NCI-H2196 treated with DMSO at 0.1 percent for 48 hours (cell line): ENCODE results near the gene OR13A1.
"Not testable (repeated sequence)": the region's sequence is repeated elsewhere in the genome, so short reads cannot be mapped to it uniquely, and the experiment has no call there.

ENCODE experiments used
- DNase-seq: peaks from one replicate; lab custom pipeline; 2025; ENCODE audit not compliant: unreplicated experiment; lab: John Stamatoyannopoulos, UW

The OR13A1 gene

DNA sequence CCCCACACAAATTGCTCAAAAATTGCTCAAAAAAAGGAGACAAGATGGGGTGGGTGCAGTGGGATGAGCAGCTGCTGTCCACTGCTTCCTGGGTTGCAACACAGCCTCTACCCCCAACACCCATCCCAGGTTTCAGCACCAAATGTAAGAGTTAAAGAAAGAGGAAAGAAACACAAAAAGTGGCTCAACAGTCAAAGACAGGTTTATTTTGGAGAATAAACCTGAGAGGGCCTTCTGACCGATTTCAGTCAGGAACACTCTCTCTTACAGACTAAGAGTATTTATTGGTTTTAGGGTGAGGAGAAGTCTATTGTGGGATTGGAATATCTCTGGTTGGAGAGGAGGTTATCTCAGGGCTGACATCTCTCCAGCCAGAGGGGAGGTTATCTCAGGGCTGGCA is 28.4 kb downstream of the OR13A1 start:
- no peak for DNase-seq

DNA sequence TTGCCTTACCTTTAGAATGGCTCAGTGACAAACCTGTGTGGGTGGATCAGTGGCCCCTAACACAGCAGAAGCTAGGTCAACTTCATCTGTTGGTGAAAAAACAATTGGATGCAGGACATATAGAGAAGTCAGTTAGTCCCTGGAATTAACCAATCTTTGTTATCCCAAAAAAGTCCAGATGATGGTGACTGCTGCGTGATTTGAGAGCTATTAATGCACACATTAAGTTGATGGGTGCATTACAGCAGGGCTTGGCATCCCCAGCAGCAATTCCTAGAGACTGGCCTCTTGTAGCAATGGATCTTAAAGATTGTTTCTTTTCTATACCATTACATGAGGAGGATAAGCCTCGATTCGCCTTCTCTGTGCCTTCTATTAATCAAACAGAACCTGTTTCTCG is 33.3 kb downstream of the OR13A1 start:
- no peak for DNase-seq

DNA sequence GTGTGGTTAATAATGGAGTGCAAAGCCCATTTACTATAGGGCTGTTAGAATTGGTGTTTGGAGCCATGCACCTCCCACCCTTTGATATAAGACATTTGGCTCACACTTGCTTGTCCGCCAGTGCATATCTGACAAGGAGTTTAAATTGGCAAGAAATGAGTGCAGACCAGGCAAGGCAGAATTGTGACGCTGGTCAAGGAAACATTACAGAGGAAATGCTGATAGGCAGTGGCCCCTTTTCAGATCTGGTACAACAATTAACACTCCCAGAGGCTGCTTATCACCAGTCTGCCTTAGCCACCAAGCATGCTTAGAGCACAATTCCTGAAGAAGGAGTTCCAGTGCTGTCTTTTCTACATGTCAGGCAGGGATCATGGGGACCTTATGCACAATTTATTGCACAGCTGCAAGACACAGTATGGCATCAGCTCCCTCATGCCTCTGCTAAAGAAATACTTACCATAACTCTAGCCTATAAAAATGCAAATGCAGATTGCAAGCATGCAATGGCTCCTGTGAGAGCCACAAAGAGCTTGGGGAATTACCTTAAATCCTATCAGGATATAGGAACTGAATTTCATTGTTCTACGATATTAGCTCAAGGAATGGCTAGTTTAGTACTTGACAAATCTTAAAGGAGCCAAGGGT is 35.2 kb downstream of the OR13A1 start:
- no peak for DNase-seq

DNA sequence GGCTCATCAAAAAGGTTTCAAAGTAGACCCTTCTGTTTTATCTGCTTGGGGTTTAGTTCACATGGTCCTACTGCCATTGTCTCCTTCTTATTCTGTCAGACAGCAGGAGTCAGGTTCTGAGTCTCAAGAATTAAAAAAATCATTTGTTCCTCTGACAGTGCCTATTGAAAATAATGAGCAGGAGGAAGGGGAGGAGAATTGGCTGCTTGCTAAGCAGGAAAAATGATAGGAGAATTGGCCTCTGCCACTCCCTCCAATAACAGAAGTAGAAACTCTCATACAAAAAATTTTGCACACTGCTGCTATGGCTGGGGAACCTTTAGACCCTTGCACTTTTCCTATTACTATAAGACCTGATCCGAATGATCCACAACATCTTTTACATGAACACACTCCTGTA is 35.7 kb downstream of the OR13A1 start:
- DNase-seq = no peak

DNA sequence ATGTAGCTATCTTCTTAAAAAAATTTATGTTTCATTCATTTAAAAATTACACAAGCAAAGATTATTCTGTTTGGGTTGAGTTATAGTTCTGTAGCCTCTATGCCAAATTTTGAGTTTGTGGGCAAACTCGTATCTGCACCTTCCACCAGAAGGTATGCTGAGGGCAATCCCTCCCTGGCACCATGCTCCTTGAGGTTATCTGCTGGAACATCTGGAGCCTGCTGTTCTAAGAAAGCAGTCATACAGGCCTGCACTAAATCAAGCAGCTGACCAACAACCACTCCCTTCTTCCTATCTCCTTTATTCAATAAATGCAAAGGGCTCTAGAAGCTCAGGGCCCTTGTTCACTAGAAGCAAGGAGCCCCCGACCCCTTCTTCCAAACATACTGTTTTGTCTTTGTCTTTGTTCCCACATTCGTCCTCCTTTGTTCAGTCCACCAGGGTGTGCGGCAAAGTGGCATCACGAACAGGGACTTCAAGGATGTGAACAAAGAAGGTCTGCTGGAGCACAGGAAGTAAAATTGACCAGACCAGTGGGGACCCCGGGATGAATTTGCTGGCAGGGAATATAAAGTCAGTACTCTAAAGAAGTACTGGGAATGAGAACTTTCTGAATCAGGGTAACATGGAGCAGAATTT is 36.4 kb downstream of the OR13A1 start:
- DNase-seq = no peak

DNA sequence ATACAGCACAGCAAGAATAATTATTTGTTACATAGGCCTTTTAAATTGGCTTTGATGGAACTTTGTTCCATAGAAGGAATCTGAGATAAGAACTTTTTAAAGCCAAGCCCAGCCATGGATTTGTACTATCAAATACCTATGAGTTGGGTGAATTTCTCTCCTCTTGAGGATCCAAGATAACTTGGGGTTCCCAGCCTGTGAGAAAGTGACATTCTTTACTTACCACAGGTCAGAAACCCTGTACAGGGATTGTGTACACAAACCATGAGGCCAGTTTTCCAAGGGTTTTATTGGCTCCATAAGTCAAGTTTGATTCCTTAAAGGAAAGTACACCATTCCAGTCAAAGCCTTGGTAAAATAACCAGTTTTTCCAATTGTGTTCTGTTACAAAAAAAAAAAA is 39.3 kb downstream of the OR13A1 start:
- DNase-seq = not testable (repeated sequence)

DNA sequence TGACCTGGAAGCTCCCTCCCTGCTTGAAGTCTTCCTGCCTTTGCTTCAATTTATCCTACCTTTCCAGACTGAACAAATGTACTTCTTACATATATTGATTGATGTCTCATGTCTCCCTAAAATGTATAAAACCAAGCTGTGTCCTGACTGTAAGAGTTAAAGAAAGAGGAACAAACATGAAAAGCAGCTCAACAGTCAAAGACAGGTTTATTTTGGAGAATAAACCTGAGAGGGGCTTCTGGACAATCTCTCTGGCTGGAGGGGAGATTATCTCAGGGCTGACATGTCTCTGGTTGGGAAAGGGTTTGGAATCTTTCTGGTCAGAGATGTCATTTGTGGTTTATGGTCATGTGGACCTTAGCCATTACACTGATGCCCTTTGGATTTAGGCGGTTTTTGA is 41.0 kb downstream of the OR13A1 start:
- no peak for DNase-seq

DNA sequence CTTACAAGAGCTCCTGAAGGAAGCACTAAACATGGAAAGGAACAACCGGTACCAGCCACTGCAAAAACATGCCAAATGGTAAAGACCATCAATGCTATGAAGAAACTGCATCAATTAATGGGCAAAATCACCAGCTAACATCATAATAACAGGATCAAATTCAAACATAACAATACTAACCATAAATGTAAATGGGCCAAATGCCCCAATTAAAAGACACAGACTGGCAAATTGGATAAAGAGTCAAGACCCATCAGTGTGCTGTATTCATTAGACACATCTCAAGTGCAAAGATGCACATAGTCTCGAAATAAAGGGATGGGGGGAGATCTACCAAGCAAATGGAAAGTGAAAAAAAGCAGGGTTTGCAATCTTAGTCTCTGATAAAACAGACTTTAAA is 47.6 kb downstream of the OR13A1 start:
- DNase-seq = not testable (repeated sequence)

DNA sequence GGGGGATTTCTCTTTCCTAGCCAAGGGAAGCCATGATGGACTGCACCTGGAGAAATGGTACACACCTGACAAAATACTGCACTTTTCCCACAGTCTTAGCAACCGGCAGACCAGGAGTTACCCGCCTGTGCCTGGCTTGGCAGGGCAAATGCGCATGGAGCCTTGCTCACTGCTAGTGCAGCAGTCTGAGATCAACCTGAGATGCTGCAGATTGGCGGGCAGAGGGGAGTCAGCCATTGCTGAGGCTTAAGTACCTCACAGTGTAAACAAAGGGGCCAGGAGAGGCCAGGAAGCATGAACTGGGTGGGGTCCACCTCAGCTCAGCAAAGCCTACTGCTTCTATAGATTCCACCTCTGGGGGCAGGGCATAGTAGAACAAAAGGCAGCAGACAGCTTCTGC is 49.4 kb downstream of the OR13A1 start:
- no peak for DNase-seq

DNA sequence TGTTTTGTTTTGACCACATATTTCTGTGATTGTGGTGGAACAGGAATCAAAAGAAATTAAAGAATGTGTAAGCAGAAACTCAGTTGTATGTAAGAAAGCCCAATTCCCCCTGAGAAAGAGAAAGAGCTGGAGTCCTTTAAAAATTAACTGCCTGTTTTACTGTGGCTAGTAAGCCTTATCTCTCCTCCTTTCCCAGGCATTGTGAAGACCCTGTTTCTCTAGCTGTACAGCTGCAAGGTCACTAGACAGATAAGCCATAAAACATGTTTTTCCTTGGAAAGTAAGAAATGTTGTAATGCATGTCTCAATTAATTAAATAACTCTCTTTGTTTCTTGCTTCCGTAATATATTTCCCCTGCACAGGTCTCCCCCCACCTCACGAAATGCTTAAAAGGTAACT is 53.5 kb downstream of the OR13A1 start:
- DNase-seq = no peak

DNA sequence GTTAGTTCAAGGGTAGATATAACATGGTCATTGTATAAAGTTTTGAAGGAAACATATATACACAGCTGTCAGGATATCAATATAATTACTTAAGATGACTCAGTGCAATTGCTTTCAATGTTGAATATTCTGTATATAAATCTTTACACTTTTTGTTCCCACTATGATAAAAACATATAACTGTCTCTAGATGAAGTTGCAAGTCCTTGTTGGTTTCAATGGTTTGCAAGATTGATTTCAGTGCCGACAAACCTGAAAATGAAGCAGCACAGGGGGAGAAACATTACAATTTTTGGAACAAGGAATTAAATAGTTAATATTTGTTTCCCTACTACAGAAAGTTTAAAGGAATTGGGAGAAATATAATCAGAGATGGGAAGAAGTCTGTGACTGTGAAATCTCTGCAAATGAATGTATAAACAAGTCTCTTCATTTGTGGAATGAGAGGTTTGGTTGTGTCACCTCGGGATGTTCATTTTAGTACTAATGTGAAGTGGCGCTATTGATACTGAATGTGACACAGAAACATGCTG is 54.1 kb downstream of the OR13A1 start:
- DNase-seq = no peak

DNA sequence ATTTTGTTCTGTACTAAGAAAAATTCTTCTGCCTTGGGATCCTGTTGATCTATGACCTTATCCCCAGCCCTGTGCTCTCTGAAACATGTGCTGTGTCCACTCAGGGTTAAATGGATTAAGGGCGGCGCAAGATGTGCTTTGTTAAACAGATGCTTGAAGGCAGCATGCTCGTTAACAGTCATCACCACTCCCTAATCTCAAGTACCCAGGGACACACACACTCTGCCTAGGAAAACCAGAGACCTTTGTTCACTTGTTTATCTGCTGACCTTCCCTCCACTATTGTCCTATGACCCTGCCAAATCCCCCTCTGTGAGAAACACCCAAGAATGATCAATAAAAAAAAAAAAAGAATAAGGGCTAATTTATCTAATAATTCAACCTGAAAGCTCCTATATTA is 54.8 kb downstream of the OR13A1 start:
- DNase-seq = not testable (repeated sequence)

DNA sequence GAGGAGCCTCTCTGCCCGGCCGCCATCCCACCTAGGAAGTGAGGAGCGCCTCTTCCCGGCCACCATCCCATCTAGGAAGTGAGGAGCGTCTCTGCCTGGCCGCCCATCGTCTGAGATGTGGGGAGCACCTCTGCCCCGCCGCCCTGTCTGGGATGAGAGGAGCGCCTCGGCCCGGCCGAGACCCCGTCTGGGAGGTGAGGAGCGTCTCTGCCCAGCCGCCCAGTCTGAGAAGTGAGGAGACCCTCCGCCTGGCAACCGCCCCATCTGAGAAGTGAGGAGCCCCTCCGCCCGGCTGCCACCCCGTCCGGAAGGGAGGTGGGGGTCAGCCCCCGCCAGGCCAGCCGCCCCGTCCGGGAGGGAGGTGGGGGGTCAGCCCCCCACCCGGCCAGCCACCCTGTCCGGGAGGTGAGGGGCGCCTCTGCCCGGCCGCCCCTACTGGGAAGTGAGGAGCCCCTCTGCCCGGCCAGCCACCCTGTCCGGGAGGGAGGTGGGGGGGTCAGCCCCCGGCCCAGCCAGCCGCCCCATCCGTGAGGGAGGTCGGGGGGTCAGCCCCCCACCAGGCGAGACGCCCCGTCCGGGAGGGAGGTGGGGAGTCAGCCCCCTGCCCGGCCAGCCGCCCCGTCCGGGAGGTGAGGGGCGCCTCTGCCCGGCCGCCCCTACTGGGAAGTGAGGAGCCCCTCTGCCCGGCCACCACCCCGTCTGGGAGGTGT is 55.5 kb downstream of the OR13A1 start:
- DNase-seq = not testable (repeated sequence)

DNA sequence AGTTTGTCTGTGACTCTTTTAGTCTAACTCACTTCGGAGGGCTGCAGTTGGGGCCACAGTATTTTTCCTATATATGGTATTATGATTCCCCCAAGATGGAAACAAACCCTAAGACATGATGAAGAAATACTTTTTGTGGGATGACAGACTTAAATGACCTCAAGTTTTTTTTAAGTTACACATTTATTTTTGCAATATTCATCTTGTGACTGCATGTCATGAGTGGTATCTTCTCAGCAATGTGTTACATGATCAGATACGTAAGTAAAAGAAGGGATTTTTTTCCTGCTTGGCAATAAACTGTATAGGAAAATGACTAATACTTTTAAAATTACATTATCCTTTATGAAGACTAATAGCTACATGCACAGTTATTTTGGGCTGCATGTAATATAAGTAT is 57.8 kb downstream of the OR13A1 start:
- no peak for DNase-seq

DNA sequence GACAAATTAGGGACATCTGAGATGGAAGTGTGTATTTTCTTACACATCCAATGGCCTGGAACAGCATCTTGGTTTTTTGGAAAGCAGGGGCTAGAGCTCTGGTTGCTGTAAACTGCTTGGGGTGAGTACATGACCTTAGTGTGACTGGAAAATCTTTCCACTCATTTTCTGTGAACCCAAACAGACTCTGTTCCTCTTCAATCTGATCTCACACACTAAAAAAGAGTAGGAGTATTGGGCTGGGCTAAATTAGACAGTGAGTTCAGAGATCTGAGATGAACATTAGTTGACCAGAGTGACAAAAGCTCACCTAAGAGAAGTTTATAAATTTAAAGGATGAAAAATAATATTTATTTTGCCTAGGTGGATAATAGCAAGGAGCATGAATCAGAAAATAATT is 59.2 kb downstream of the OR13A1 start:
- no peak for DNase-seq

DNA sequence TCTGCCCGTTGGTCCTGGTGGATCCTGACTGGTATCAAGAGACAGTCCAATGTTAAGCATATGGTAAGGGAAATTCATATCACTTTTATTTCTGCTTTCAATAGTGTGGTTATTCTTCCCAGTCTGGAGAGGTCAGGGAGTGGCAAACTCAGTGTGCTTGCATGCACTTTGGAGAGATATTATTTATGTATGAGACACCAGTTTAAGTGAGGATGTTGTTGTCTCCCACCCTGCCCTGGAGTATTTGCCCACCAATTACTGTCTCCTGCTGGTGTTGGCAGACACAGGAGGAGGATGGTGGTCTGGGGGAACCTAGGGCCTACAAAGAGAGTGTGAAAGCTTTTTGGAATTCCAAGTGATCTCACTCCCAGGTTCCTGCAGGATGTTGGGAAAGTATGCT is 59.7 kb downstream of the OR13A1 start:
- no peak for DNase-seq

DNA sequence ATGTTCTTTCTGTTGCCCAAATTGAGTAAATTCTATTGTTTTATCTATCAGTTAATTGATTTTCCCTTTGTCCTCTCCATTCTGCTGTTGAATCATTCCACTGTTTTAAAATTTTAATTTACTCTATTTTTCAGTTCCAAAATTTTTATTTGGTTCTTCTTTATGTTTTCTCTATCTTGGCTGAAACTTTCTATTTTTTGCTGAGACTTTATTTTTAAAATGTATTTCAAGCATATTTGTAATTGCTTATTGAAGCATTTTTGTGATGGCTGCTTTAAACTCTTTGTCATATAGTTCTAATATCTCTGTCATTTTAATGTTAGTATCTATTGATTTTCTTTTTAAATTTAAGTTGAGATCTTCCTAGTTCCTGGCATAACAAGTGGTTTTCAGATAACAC is 60.5 kb downstream of the OR13A1 start:
- no peak for DNase-seq

DNA sequence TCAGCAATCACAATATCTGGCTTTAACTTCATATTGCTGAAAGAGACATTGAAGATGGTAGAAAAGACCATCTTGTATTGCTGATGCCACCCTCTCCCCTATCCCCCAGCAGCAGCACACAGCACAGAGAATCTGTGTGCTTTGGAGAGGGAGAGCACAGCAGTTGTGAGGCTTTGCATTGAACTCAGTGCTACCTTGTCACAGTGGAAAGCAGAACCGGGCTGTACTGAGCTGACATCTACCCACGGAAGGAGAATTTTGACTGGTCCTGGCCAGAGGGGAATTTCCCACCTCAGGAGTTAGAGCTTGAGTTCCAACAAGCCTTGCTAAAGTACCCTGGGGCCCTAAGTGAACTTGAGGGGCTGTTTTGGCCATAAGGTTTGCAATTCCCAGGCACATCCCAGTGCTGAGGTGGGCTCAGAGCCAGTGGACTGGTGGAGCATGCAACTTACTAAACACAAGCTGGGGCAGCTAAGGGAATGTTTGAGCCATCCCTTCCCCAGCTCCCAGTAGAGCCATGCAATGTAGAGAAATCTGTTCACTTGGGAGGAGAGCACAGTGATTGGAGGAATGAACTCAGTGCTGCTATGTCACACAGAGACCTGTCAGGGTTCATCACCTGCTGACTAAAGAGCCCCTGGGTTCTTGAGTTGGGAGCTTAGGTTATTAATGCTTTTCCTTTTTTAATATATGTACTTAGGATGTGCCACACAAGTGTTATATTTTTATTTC is 62.1 kb downstream of the OR13A1 start:
- DNase-seq = no peak
